ENCODE results near the gene RNF38. TPM values are rescaled to one million over a fixed set of nuclear protein-coding genes. Genes with fewer than 3 reads are reported as not detected.
"Not testable (repeated sequence)": the region's sequence is repeated elsewhere in the genome, so short reads cannot be mapped to it uniquely, and the experiment has no call there.

The RNF38 gene
- total and polyA plus RNA-seq, 12 donors = 5.4 to 43.7 (median 24.5) TPM

- H3K9me3 ChIP-seq (replicated peaks in 1 of 3) = no peaks in the 10 kb centered on the region
- intact Hi-C loops (cut with DNase I) = no loop called here
- WGBS, 4 donors = 86 to 94% (median 91%) methylated on average over 3 of the region's 3 CpGs
These were observed 23.1 kb upstream of the RNF38 start for GRCh38 chr9:36423206-36423605.

GRCh38 chr9:36416890-36417289, 16.8 kb upstream of the RNF38 start:
- H3K9me3 ChIP-seq (replicated peaks in 1 of 3) = no peaks in the 10 kb centered on the region
- no peak overlapping the region for H3K4me3 ChIP-seq
- TF ChIP-seq POLR2A (IDR thresholded peaks at IDR 0.05) (no peak), CTCF (IDR thresholded peaks at IDR 0.05) (no peak)
- H3K27me3 ChIP-seq = no peaks in the 10 kb centered on the region
- intact Hi-C loops (cut with DNase I) = no loop called here
- no peaks in the 10 kb centered on the region for H3K36me3 ChIP-seq (replicated peaks in 1 of 2)
- WGBS, 4 donors = 81 to 89% (median 85%) methylated on average over 9 of the region's 9 CpGs
- no peak overlapping the region for H3K27ac ChIP-seq
- H3K4me1 ChIP-seq (replicated peaks in 1 of 2) = peaks cover 4 to 14% of the 10 kb centered on the region in 2 donors
- no peak for DNase-seq

More at GRCh38 chr9:36423206-36423605, 23.1 kb upstream of the RNF38 start:
- Histone ChIP-seq H3K4me3 (no peak overlapping the region), H3K36me3 (replicated peaks in 1 of 2) (no peaks in the 10 kb centered on the region), H3K4me1 (replicated peaks in 1 of 2) (peaks cover 4 to 20% of the 10 kb centered on the region in 2 donors), H3K27me3 (no peaks in the 10 kb centered on the region), H3K27ac (no peak overlapping the region)
- TF ChIP-seq CTCF (IDR thresholded peaks at IDR 0.05) = no peak
- TF ChIP-seq POLR2A (IDR thresholded peaks at IDR 0.05) = no peak
- no peak for DNase-seq

GRCh38 chr9:36415822-36416525, 15.9 kb upstream of the RNF38 start:
- H3K36me3 ChIP-seq (replicated peaks in 1 of 2) = no peaks in the 10 kb centered on the region
- no peak overlapping the region for H3K27ac ChIP-seq
- no peaks in the 10 kb centered on the region for H3K9me3 ChIP-seq (replicated peaks in 1 of 3)
- intact Hi-C loops (cut with DNase I) = no loop called here
- H3K4me3 ChIP-seq = no peak overlapping the region
- TF ChIP-seq CTCF (IDR thresholded peaks at IDR 0.05) = no peak
- TF ChIP-seq POLR2A (IDR thresholded peaks at IDR 0.05) = no peak
- no peak for DNase-seq
- H3K4me1 ChIP-seq (replicated peaks in 1 of 2) = peaks cover 4 to 14% of the 10 kb centered on the region in 2 donors
- WGBS, 4 donors = 93 to 96% (median 95%) methylated on average over 9 to 11 of the region's 11 CpGs
- no peaks in the 10 kb centered on the region for H3K27me3 ChIP-seq

- WGBS, 4 donors = 96 to 98% (median 97%) methylated on average over 3 of the region's 3 CpGs
- not testable (repeated sequence) for H3K36me3 ChIP-seq (replicated peaks in 1 of 2); DNase-seq; H3K27ac ChIP-seq; H3K4me1 ChIP-seq (replicated peaks in 1 of 2); H3K27me3 ChIP-seq; H3K9me3 ChIP-seq (replicated peaks in 1 of 3); H3K4me3 ChIP-seq
- intact Hi-C loops (cut with DNase I) = loop anchor here in 1 of 2 donors (5.0 kb wide), 1 partner anchor 36 kb away; no protein-coding TSS in a partner anchor
These were observed 11.3 kb upstream of the RNF38 start for GRCh38 chr9:36411410-36411809.

- not testable (repeated sequence) for H3K27me3 ChIP-seq; H3K36me3 ChIP-seq (replicated peaks in 1 of 2); H3K4me1 ChIP-seq (replicated peaks in 1 of 2); DNase-seq; H3K4me3 ChIP-seq; H3K27ac ChIP-seq; H3K9me3 ChIP-seq (replicated peaks in 1 of 3)
- WGBS, 4 donors = 93 to 98% (median 96%) methylated on average over 4 of the region's 4 CpGs
- intact Hi-C loops (cut with DNase I) = loop anchor here (5.0 kb wide), 2 partner anchors 33 to 148 kb away; no protein-coding TSS in a partner anchor
These were observed 9.0 kb upstream of the RNF38 start for GRCh38 chr9:36409076-36409475.
